ENCODE measurements around the gene RAB37. TPM values are rescaled to one million over a fixed set of nuclear protein-coding genes. Genes with fewer than 3 reads are reported as not detected.

The RAB37 gene
- total and polyA plus RNA-seq, 2 of the 13 experiments (the other 11 are each of a cell fraction or from before 2014, with no cell fraction given): 0.91 to 3.7 TPM

DNA sequence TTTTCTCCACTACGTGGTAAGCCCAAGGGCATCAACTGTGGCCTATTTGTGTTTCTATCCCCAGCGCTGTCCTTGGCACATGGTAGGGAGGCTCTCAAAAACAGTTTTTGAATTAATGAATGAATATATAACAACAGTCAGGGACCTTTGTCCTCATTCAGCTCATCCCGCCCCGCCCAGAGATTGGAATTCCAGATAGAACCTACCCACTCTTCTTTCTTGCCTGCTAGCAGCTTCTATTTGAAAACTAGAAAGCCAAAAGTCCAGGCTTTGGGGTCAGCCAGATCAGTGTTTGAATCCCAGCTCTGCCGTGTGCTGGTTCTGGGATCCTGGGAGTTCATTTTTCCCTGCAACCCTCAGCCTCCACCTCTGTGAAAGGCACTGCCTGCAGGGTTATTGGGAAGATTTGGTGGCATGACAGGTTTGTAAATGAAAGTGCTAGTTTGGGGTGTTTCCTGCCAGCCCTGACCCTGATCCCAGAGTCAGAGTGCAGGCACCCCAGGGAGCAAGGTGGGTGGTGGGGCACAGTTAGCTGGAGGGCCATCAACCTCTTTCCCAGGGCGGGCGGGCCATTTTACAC, 15.9 kb downstream of the RAB37 start:
- peak overlapping the region; percentile 78 for H3K9ac ChIP-seq (ENCODE audit: insufficient read depth, low read depth, low read length)
- FAIRE-seq (no peak), DNase-seq (ENCODE audit: low spot score) (peak; percentile 63), ATAC-seq (no peak)
- BruUV-seq (replicated peaks): no TSS peak
- H2AFZ ChIP-seq (ENCODE audit: low read length): no peak overlapping the region
- peaks cover 14 to 42% of the 10 kb centered on the region in 2 experiments for H3K36me3 ChIP-seq (replicated peaks in 1 of 2; ENCODE audit: control insufficient read depth in 1 of 2, insufficient read depth in 2 of 2, low read length in 2 of 2)
- H3K4me3 ChIP-seq (replicated peaks in 1 of 3; ENCODE audit: insufficient read depth in 1 of 3, low read depth in 2 of 3, low read length in 3 of 3): peak overlapping the region in 1 of 3 experiments; percentile 99; a peak in 1 of 6 replicates
- ChIA-PET CTCF (ENCODE audit: low intra/inter-chr PET ratio, low total read pairs) (no interaction called here), POLR2A (interaction anchor here (0.8 to 21.5 kb wide), 4 partner anchors 16 to 259 kb away, joined by 4 to 1459 read pairs (median 113); partner anchors contain the start of genes FDXR, MRPL58, NAT9 and RAB37)
- in situ Hi-C loops (cut with HindIII; ENCODE audit: extremely low pct_ligation_motif_present, low pct_unique_long_range_greater_than_20kb) (loop anchor here (10.0 kb wide), 1 partner anchor 318 kb away; the partner anchor contains the start of gene GPRC5C), intact Hi-C loops (cut with micrococcal nuclease; ENCODE audit: unreplicated experiment) (no loop called here)
- H4K20me1 ChIP-seq (ENCODE audit: insufficient read depth, low read length): peaks cover 46% of the 10 kb centered on the region
- H3K27me3 ChIP-seq (ENCODE audit: control insufficient read depth in 1 of 2, insufficient read depth in 2 of 2, low read length in 2 of 2): no peaks in the 10 kb centered on the region; a peak in 1 of 5 replicates
- H3K27ac ChIP-seq (ENCODE audit: extremely low read length, insufficient read depth, low read length): peak overlapping the region; percentile 96
- WGBS (ENCODE audit: low lambda C conversion rate): 64% methylated on average over 7 of the region's 7 CpGs
- H3K4me1 ChIP-seq (ENCODE audit: insufficient read depth, low read length): peaks cover 74% of the 10 kb centered on the region
- H3K9me3 ChIP-seq (ENCODE audit: low read length): no peaks in the 10 kb centered on the region
- peak overlapping the region; percentile 96 for H3K4me2 ChIP-seq (ENCODE audit: low read depth, low read length)
- peaks cover 92% of the 10 kb centered on the region for H3K79me2 ChIP-seq (ENCODE audit: insufficient read depth, low read length)
- TF ChIP-seq ETV5 (CRISPR knock-in tag; IDR thresholded peaks at IDR 0.05; ENCODE audit: borderline replicate concordance): no peak
- TF ChIP-seq NR2F2 (IDR thresholded peaks at IDR 0.05; ENCODE audit: borderline replicate concordance, low read depth): 0 out of 2 replicates have a peak, but pooled peaks have one; percentile 11
- TF ChIP-seq MAZ (IDR thresholded peaks at IDR 0.05; ENCODE audit: borderline replicate concordance, low read depth, low read length): no peak
- TF ChIP-seq MAZ (CRISPR knock-in tag; IDR thresholded peaks at IDR 0.05; ENCODE audit: low read depth): 0 out of 2 replicates have a peak, but pooled peaks have one; percentile 2
- TF ChIP-seq, protein P1, sequence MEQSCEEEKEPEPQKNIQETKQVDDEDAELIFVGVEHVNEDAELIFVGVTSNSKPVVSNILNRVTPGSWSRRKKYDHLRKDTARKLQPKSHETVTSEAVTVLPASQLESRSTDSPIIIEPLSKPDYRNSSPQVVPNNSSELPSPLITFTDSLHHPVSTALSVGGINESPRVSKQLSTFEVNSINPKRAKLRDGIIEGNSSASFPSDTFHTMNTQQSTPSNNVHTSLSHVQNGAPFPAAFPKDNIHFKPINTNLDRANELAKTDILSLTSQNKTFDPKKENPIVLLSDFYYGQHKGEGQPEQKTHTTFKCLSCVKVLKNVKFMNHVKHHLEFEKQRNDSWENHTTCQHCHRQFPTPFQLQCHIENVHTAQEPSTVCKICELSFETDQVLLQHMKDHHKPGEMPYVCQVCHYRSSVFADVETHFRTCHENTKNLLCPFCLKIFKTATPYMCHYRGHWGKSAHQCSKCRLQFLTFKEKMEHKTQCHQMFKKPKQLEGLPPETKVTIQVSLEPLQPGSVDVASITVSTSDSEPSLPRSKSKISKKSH (CRISPR knock-in tag; IDR thresholded peaks at IDR 0.05; ENCODE audit: borderline replicate concordance): peak; percentile 88
- TF ChIP-seq SOX5 (CRISPR knock-in tag; IDR thresholded peaks at IDR 0.05; ENCODE audit: borderline replicate concordance): no peak
- no peak for TF ChIP-seq ZNF234 (CRISPR knock-in tag; conservative IDR thresholded peaks at IDR 0.05)
- TF ChIP-seq, protein P2, sequence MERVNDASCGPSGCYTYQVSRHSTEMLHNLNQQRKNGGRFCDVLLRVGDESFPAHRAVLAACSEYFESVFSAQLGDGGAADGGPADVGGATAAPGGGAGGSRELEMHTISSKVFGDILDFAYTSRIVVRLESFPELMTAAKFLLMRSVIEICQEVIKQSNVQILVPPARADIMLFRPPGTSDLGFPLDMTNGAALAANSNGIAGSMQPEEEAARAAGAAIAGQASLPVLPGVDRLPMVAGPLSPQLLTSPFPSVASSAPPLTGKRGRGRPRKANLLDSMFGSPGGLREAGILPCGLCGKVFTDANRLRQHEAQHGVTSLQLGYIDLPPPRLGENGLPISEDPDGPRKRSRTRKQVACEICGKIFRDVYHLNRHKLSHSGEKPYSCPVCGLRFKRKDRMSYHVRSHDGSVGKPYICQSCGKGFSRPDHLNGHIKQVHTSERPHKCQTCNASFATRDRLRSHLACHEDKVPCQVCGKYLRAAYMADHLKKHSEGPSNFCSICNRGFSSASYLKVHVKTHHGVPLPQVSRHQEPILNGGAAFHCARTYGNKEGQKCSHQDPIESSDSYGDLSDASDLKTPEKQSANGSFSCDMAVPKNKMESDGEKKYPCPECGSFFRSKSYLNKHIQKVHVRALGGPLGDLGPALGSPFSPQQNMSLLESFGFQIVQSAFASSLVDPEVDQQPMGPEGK (CRISPR knock-in tag; IDR thresholded peaks at IDR 0.05): 0 out of 2 replicates have a peak, but pooled peaks have one; percentile 17
- no peak for TF ChIP-seq KDM2A (CRISPR knock-in tag; IDR thresholded peaks at IDR 0.05; ENCODE audit: borderline replicate concordance, low read depth)
- peak; percentile 43 for TF ChIP-seq ASH2L (IDR thresholded peaks at IDR 0.05; ENCODE audit: insufficient read length, low read depth, low read length)
- peak; percentile 83 for TF ChIP-seq RBM22 (optimal IDR thresholded peaks at IDR 0.05; ENCODE audit: low read length)
- TF ChIP-seq, protein P3, sequence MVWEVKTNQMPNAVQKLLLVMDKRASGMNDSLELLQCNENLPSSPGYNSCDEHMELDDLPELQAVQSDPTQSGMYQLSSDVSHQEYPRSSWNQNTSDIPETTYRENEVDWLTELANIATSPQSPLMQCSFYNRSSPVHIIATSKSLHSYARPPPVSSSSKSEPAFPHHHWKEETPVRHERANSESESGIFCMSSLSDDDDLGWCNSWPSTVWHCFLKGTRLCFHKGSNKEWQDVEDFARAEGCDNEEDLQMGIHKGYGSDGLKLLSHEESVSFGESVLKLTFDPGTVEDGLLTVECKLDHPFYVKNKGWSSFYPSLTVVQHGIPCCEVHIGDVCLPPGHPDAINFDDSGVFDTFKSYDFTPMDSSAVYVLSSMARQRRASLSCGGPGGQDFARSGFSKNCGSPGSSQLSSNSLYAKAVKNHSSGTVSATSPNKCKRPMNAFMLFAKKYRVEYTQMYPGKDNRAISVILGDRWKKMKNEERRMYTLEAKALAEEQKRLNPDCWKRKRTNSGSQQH (CRISPR knock-in tag; IDR thresholded peaks at IDR 0.05; ENCODE audit: low read depth): peak; percentile 40; the same call in 1 of the 2 replicates
- TF ChIP-seq, protein P4, sequence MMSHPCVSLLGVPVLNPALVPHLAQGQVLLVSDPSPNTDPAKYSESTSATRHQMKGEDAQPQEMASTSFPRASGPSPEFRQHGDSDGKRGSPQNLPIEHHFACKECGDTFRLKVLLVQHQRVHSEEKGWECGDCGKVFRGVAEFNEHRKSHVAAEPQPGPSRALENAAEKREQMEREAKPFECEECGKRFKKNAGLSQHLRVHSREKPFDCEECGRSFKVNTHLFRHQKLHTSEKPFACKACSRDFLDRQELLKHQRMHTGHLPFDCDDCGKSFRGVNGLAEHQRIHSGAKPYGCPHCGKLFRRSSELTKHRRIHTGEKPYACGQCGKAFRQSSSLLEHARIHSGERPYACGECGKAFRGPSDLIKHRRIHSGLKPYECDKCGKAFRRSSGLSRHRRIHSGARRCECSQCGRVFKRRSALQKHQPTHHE (CRISPR knock-in tag; IDR thresholded peaks at IDR 0.05; ENCODE audit: borderline replicate concordance): no peak
- TF ChIP-seq ZNF432 (CRISPR knock-in tag; IDR thresholded peaks at IDR 0.05; ENCODE audit: borderline replicate concordance): no peak
- TF ChIP-seq KAT8 (CRISPR knock-in tag; IDR thresholded peaks at IDR 0.05): no peak
- no peak for TF ChIP-seq NFATC3 (CRISPR knock-in tag; IDR thresholded peaks at IDR 0.05)
- no peak for TF ChIP-seq SOX6 (IDR thresholded peaks at IDR 0.05)
- TF ChIP-seq SOX6 (CRISPR knock-in tag; IDR thresholded peaks at IDR 0.05): peak; percentile 63

Measured in HepG2 (cell line).